ENCODE data around the gene WIPF3. TPM values are rescaled to one million over a fixed set of nuclear protein-coding genes. Genes with fewer than 3 reads are reported as not detected.

Gene WIPF3
- total RNA-seq, 4 donors from 2014 or later, result 3.7 to 6.8 (median 5.5) TPM

GRCh38 chr7:29962035-29962434, 155.7 kb downstream of the WIPF3 start:
- WGBS, 2 donors (ENCODE audit: low coverage in 1 of 2), result 82 to 100% methylated on average over 1 of the region's 1 CpG
- TF ChIP-seq CTCF (IDR thresholded peaks at IDR 0.05), result no peak
- no peak for TF ChIP-seq POLR2A (IDR thresholded peaks at IDR 0.05)
- no peak for TF ChIP-seq POLR2AphosphoS5 (IDR thresholded peaks at IDR 0.05)
- no peak for TF ChIP-seq EP300 (IDR thresholded peaks at IDR 0.05)
- H3K4me3 ChIP-seq, result no peak overlapping the region
- no peaks in the 10 kb centered on the region for H3K27me3 ChIP-seq
- no peak overlapping the region for H3K27ac ChIP-seq
- no peak for ATAC-seq
- peaks cover 0 to 36% (median 0%) of the 10 kb centered on the region in 3 donors for H3K4me1 ChIP-seq
- no peaks in the 10 kb centered on the region for H3K9me3 ChIP-seq
- H3K36me3 ChIP-seq, result peaks cover 0 to 8% of the 10 kb centered on the region in 2 donors

- H3K4me1 ChIP-seq, result peaks cover 0 to 39% (median 0%) of the 10 kb centered on the region in 3 donors
- H3K9me3 ChIP-seq, result no peaks in the 10 kb centered on the region
- H3K4me3 ChIP-seq, result no peak overlapping the region
- H3K27me3 ChIP-seq, result no peaks in the 10 kb centered on the region
- 20 to 54% methylated on average over 1 to 3 of the region's 3 CpGs for WGBS, 2 donors (ENCODE audit: low coverage in 1 of 2)
- H3K36me3 ChIP-seq, result peaks cover 0 to 19% of the 10 kb centered on the region in 2 donors
- ATAC-seq, result no peak
- peak overlapping the region in 2 of 4 donors; percentile 42 to 61 for H3K27ac ChIP-seq
- TF ChIP-seq CTCF (IDR thresholded peaks at IDR 0.05) (no peak), POLR2AphosphoS5 (IDR thresholded peaks at IDR 0.05) (no peak), EP300 (IDR thresholded peaks at IDR 0.05) (no peak), POLR2A (IDR thresholded peaks at IDR 0.05) (no peak)
These were observed 158.7 kb downstream of the WIPF3 start for GRCh38 chr7:29965030-29965429.

Small RNA genes lying within 50 kb of the gene (small RNA-seq; reads per million reads assigned to genes)
- gene RF01210, result 0 reads per million in 4 donors

Other genes starting within 250 kb of the WIPF3 start
- gene PRR15, start 242.7 kb upstream of the WIPF3 start, total RNA-seq, result under 1 TPM in 1 of 4 donors, not detected in 3; 0.35 TPM
- gene SCRN1, start 183.3 kb downstream of the WIPF3 start, total RNA-seq, result 100 to 1,000 TPM; 103 to 121 (median 112) TPM
- gene FKBP14, start 220.2 kb downstream of the WIPF3 start, total RNA-seq, result 10 to 100 TPM in 1 of 4 donors, 1 to 10 TPM in 3; 7.0 to 10.7 (median 7.7) TPM
- gene PLEKHA8, start 221.9 kb downstream of the WIPF3 start, total RNA-seq, result 10 to 100 TPM in 2 of 4 donors, 1 to 10 TPM in 2; 7.5 to 16.3 (median 11.4) TPM

All from gastroesophageal sphincter (tissue), 4 donors.